Endothelial cell of umbilical vein (primary cell): ENCODE results near the gene SHISA6. TPM values are rescaled to one million over a fixed set of nuclear protein-coding genes. Genes with fewer than 3 reads are reported as not detected.

ENCODE experiments used
- BruUV-seq: library from RNA; stranded (reverse); fragments of 400-500 nt; replicated peaks from 2 replicates; lab custom pipeline; 2021; lab: Mats Ljungman, UMichigan
- CTCF ChIA-PET: fragments of 300-600, 350-600 bp; sonication (Branson Sonifier 250); formaldehyde crosslinking; loops from one replicate; lab custom pipeline; 2021; ENCODE audit warnings: antibody characterized with exemption, inconsistent platforms; lab: Charles Lee
- POLR2A ChIA-PET: fragments of 300-600, 350-600 bp; sonication (Branson Sonifier 250); formaldehyde crosslinking; loops from one replicate; lab custom pipeline; 2021; ENCODE audit warnings: antibody characterized with exemption, inconsistent platforms; lab: Charles Lee
- DNase-seq: peaks from one replicate; pipeline ENCODE4 v3.0.0-alpha.2; 2011; ENCODE audit warnings: low read depth, low spot score
- FAIRE-seq: peaks from 2 replicates; lab custom pipeline; 2011; peaks lifted over from hg19 to GRCh38; lab: Jason Lieb, UNC
- H2AFZ ChIP-seq: 2 replicates; pipeline ENCODE4 v1.6.0; 2012; ENCODE audit warnings: low read depth, low read length, control low read depth, inconsistent platforms
- H3K27ac ChIP-seq: 2 replicates; pipeline ENCODE4 v1.5.1; 2011; ENCODE audit warnings: low read depth, mild to moderate bottlenecking, control low read depth, low read length, moderate library complexity; ENCODE audit not compliant: insufficient read depth
- H3K27me3 ChIP-seq, 2 experiments: 2 replicates each; pipeline versions ENCODE4 v1.6.0 to v1.6.1; 2011; ENCODE audit warnings: low read length in 2 of 2, mixed read lengths in 1 of 2; ENCODE audit not compliant: control insufficient read depth in 2 of 2, insufficient read depth in 2 of 2
- H3K36me3 ChIP-seq, 2 experiments: 2 replicates in 1 of 2; 3 replicates in 1 of 2; pipeline ENCODE4 v1.5.1; 2011; ENCODE audit warnings: low read length in 2 of 2, mild to moderate bottlenecking in 1 of 2, moderate library complexity in 1 of 2; ENCODE audit not compliant: control insufficient read depth in 2 of 2, insufficient read depth in 2 of 2; ENCODE audit errors: extremely low read depth in 1 of 2
- H3K4me1 ChIP-seq: 3 replicates; pipeline ENCODE4 v1.5.1; 2011; ENCODE audit warnings: mild to moderate bottlenecking, low read length; ENCODE audit not compliant: control insufficient read depth, insufficient read depth; ENCODE audit errors: extremely low read depth
- H3K4me2 ChIP-seq: 2 replicates; pipeline ENCODE4 v1.6.1; 2011; ENCODE audit warnings: low read length, control low read depth, mixed read lengths; ENCODE audit not compliant: insufficient read depth
- H3K4me3 ChIP-seq, 3 experiments: fragments of 200-600 bp in 1 of 3; sonication (generic), shearing (Covaris generic) in 1 of 3; replicated peaks in 1 of 3; 2 replicates each; pipeline ENCODE4 v1.5.1; 2011 to 2016; ENCODE audit warnings: control low read depth in 3 of 3, low read length in 3 of 3, mild to moderate bottlenecking in 2 of 3, inconsistent platforms in 1 of 3, low read depth in 1 of 3, moderate library complexity in 1 of 3; ENCODE audit not compliant: insufficient read depth in 1 of 3
- H3K79me2 ChIP-seq: 2 replicates; pipeline ENCODE4 v1.6.0; 2012; ENCODE audit warnings: low read length, inconsistent platforms; ENCODE audit not compliant: control insufficient read depth, insufficient read depth
- H3K9ac ChIP-seq: replicated peaks from 2 replicates; pipeline ENCODE3; 2011; ENCODE audit warnings: low read length, control low read depth; ENCODE audit not compliant: insufficient read depth; ENCODE audit errors: extremely low read depth
- H3K9me1 ChIP-seq: replicated peaks from 3 replicates; pipeline ENCODE4 v1.6.0; 2011; ENCODE audit warnings: mild to moderate bottlenecking, low read length; ENCODE audit not compliant: control insufficient read depth, insufficient read depth; ENCODE audit errors: extremely low read depth
- H3K9me3 ChIP-seq: replicated peaks from 2 replicates; pipeline ENCODE4 v1.5.1; 2012; ENCODE audit warnings: low read length, inconsistent platforms; ENCODE audit not compliant: control insufficient read depth, insufficient read depth
- H4K20me1 ChIP-seq: replicated peaks from 2 replicates; pipeline ENCODE3; 2011; ENCODE audit warnings: mild to moderate bottlenecking, low read length; ENCODE audit not compliant: control insufficient read depth, insufficient read depth; ENCODE audit errors: extremely low read depth
- EZH2 ChIP-seq: IDR thresholded peaks from 2 replicates; pipeline ENCODE4 v1.6.1; 2012; ENCODE audit warnings: borderline replicate concordance, low read depth, mild to moderate bottlenecking, moderate library complexity, low read length, inconsistent platforms; ENCODE audit not compliant: severe bottlenecking
- FOS ChIP-seq: IDR thresholded peaks from 2 replicates; pipeline ENCODE4 v1.6.1; 2011; ENCODE audit warnings: mild to moderate bottlenecking, low read length, moderate library complexity, borderline replicate concordance; ENCODE audit not compliant: insufficient read depth
- GATA2 ChIP-seq: IDR thresholded peaks from 2 replicates; pipeline ENCODE4 v1.7.0; 2011; ENCODE audit warnings: low read depth, mild to moderate bottlenecking, moderate library complexity, mixed read lengths, low read length; ENCODE audit not compliant: insufficient read length, insufficient read depth
- MYC ChIP-seq: IDR thresholded peaks from one replicate; pipeline ENCODE4 v1.6.1; 2011; ENCODE audit warnings: mild to moderate bottlenecking, low read depth, low read length
- POLR2A ChIP-seq: IDR thresholded peaks from 2 replicates; pipeline ENCODE4 v1.6.1; 2012; ENCODE audit warnings: low read depth, mild to moderate bottlenecking, control low read depth, low read length
- dilution Hi-C: fragments of 300-500 bp; cut with MboI; formaldehyde crosslinking; loops from one replicate; pipeline ENCODE4 v1.15.0; 2019; ENCODE audit warnings: low sequenced_read_pairs; ENCODE audit not compliant: extremely low pct_ligation_motif_present
- intact Hi-C: fragments of 100-400 bp; cut with micrococcal nuclease; formaldehyde crosslinking; loops from one replicate; pipeline ENCODE4 v1.10.0; 2022
- polyA plus RNA-seq, 4 experiments: library from polyadenylated mRNA; depleted of rRNA in 3 of 4; stranded (reverse) in 3 of 4; unstranded in 1 of 4; fragments of >200 nt; gene quantifications; 2 replicates each; pipeline versions ENCODE4 v1.2.1 to v1.2.3, GENCODE V29; 2011 to 2012; ENCODE audit warnings: missing spikeins in 1 of 4
- total RNA-seq: library from RNA; stranded (reverse); gene quantifications from 2 replicates; pipeline ENCODE4 v1.2.3, GENCODE V29; 2021
- TF ChIP-seq, protein P1 (sequence below), 2 donors: IDR thresholded peaks; 1 replicate in 1 of 2; 2 replicates in 1 of 2; pipeline ENCODE4 v1.5.1; 2011; ENCODE audit warnings: low read length in 2 of 2, mild to moderate bottlenecking in 2 of 2, moderate library complexity in 2 of 2, control low read depth in 1 of 2, inconsistent platforms in 1 of 2, low read depth in 1 of 2; ENCODE audit not compliant: insufficient read depth in 1 of 2; ENCODE audit errors: extremely low read depth in 1 of 2
- TF ChIP-seq, protein P2 (sequence below): IDR thresholded peaks from 2 replicates; pipeline ENCODE4 v1.6.1; 2011; ENCODE audit not compliant: insufficient read depth, insufficient read length

The SHISA6 gene
- total and polyA plus RNA-seq, 2 donors (not counting 3 experiments of a cell fraction or from before 2014, with no cell fraction given), result not detected

DNA sequence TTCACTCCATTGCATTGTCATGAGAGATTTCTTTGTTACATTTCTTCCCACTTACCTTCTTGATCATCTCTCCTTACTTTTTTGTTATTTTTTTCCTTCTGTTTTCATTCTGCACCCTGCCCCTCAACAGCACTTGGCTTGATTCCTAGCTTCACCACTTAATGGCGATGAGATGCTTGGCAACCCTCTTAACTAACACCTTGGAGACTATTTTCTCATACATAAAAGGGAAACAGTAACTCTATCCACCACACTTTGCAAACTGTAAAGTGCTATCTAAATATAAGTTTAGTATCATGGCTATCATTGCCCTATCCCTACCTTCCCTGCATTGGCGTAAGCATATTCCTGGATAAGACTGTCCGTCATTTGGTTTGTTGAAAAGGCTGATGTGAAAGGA is 177.3 kb downstream of the SHISA6 start:
- intact Hi-C loops (no loop called here), dilution Hi-C loops (no loop called here)
- no peaks in the 10 kb centered on the region for H3K9me1 ChIP-seq
- CTCF ChIA-PET, result no interaction called here
- no peak for FAIRE-seq
- no TSS peak for BruUV-seq
- TF ChIP-seq, protein P1, sequence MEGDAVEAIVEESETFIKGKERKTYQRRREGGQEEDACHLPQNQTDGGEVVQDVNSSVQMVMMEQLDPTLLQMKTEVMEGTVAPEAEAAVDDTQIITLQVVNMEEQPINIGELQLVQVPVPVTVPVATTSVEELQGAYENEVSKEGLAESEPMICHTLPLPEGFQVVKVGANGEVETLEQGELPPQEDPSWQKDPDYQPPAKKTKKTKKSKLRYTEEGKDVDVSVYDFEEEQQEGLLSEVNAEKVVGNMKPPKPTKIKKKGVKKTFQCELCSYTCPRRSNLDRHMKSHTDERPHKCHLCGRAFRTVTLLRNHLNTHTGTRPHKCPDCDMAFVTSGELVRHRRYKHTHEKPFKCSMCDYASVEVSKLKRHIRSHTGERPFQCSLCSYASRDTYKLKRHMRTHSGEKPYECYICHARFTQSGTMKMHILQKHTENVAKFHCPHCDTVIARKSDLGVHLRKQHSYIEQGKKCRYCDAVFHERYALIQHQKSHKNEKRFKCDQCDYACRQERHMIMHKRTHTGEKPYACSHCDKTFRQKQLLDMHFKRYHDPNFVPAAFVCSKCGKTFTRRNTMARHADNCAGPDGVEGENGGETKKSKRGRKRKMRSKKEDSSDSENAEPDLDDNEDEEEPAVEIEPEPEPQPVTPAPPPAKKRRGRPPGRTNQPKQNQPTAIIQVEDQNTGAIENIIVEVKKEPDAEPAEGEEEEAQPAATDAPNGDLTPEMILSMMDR (IDR thresholded peaks at IDR 0.05; ENCODE audit: extremely low read depth in 1 of 2, insufficient read depth in 1 of 2, low read depth in 1 of 2, low read length in 2 of 2), result no peak
- TF ChIP-seq POLR2A (no peak), MYC (no peak)
- no peaks in the 10 kb centered on the region for H3K36me3 ChIP-seq
- no peak for DNase-seq
- no peak overlapping the region for H3K4me3 ChIP-seq
- H4K20me1 ChIP-seq, result no peaks in the 10 kb centered on the region
- H3K4me2 ChIP-seq, result no peak overlapping the region
- H3K79me2 ChIP-seq, result no peaks in the 10 kb centered on the region
- H3K9ac ChIP-seq, result no peak overlapping the region
- H2AFZ ChIP-seq, result no peak overlapping the region
- H3K9me3 ChIP-seq, result peaks cover 8% of the 10 kb centered on the region
- POLR2A ChIA-PET, result no interaction called here
- H3K27me3 ChIP-seq, result no peaks in the 10 kb centered on the region
- H3K27ac ChIP-seq, result no peak overlapping the region
- H3K4me1 ChIP-seq, result no peaks in the 10 kb centered on the region

DNA sequence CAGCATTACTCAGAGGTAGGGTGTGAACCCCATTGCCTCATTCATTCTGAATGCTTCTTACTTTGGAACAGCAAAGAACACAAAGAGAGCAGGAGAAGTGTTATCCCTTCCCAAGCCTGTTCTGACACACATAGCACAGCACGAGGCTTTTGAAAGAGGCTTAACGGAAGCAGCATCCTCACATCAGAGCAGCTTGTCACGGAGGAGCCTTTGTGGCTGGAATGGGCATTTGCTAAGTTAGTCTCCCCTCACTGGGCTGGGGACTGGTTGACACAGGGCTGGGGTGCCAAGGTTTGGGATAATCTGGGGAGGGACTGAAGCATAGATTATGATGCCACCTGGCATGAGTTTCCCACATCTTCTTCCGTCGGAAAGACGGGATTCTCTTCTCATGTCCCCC is 189.7 kb downstream of the SHISA6 start:
- dilution Hi-C loops, result no loop called here
- intact Hi-C loops, result no loop called here
- Histone ChIP-seq H3K27me3 (no peaks in the 10 kb centered on the region), H3K79me2 (no peaks in the 10 kb centered on the region), H3K9me1 (no peaks in the 10 kb centered on the region), H3K36me3 (no peaks in the 10 kb centered on the region), H4K20me1 (no peaks in the 10 kb centered on the region), H3K4me3 (no peak overlapping the region), H3K4me1 (no peaks in the 10 kb centered on the region), H3K4me2 (no peak overlapping the region), H2AFZ (no peak overlapping the region), H3K27ac (no peak overlapping the region), H3K9me3 (peaks cover 5% of the 10 kb centered on the region), H3K9ac (no peak overlapping the region)
- POLR2A ChIA-PET, result no interaction called here
- CTCF ChIA-PET, result no interaction called here
- no peak for TF ChIP-seq GATA2
- no peak for TF ChIP-seq FOS
- TF ChIP-seq, protein P2, sequence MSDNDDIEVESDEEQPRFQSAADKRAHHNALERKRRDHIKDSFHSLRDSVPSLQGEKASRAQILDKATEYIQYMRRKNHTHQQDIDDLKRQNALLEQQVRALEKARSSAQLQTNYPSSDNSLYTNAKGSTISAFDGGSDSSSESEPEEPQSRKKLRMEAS, result no peak
- TF ChIP-seq, protein P1 (IDR thresholded peaks at IDR 0.05; ENCODE audit: extremely low read depth in 1 of 2, insufficient read depth in 1 of 2, low read depth in 1 of 2, low read length in 2 of 2), result no peak
- TF ChIP-seq POLR2A, result no peak
- no peak for TF ChIP-seq EZH2
- no peak for FAIRE-seq
- no TSS peak for BruUV-seq
- DNase-seq, result no peak
